CD4-positive, alpha-beta T cell treated with Interleukin-17A for 1 hour (primary cell): ENCODE data around the gene ZCCHC7.
"Not testable (repeated sequence)": the region's sequence is repeated elsewhere in the genome, so short reads cannot be mapped to it uniquely, and the experiment has no call there.

Experiments
- DNase-seq: peaks from one replicate; pipeline ENCODE4 v3.0.0-alpha.2; 2020

Gene ZCCHC7

GRCh38 chr9:37119907-37120842 is at the start of gene ZCCHC7:
Gene ZCCHC7, plus strand, starts transcription at chr9:37120574.
- peak; percentile 97 for DNase-seq

GRCh38 chr9:37074790-37075189 is 45.6 kb upstream of the ZCCHC7 start:
- not testable (repeated sequence) for DNase-seq

- peak; percentile 96 for DNase-seq
Measured at GRCh38 chr9:37079370-37080164, 40.8 kb upstream of the ZCCHC7 start.

GRCh38 chr9:37080165-37080628 is 40.2 kb upstream of the ZCCHC7 start:
- peak; percentile 3 for DNase-seq

GRCh38 chr9:37081507-37081906 is 38.9 kb upstream of the ZCCHC7 start:
- not testable (repeated sequence) for DNase-seq

- DNase-seq, result peak; percentile 24
Measured at GRCh38 chr9:37082214-37082765, 38.1 kb upstream of the ZCCHC7 start.

GRCh38 chr9:37083654-37084053 is 36.7 kb upstream of the ZCCHC7 start:
- no peak for DNase-seq

GRCh38 chr9:37085233-37085632 is 35.1 kb upstream of the ZCCHC7 start:
- no peak for DNase-seq

- not testable (repeated sequence) for DNase-seq
Measured at GRCh38 chr9:37092714-37093295, 27.6 kb upstream of the ZCCHC7 start.

GRCh38 chr9:37094751-37095150 is 25.6 kb upstream of the ZCCHC7 start:
- no peak for DNase-seq

GRCh38 chr9:37096628-37097027 is 23.7 kb upstream of the ZCCHC7 start:
- no peak for DNase-seq

- DNase-seq, result no peak
Measured at GRCh38 chr9:37097294-37097693, 23.1 kb upstream of the ZCCHC7 start.

GRCh38 chr9:37100327-37100726 is 20.0 kb upstream of the ZCCHC7 start:
- DNase-seq, result no peak

- DNase-seq, result no peak
Measured at GRCh38 chr9:37100741-37101140, 19.6 kb upstream of the ZCCHC7 start.

GRCh38 chr9:37102486-37102885 is 17.9 kb upstream of the ZCCHC7 start:
- DNase-seq, result no peak

GRCh38 chr9:37104183-37104889 is 16.0 kb upstream of the ZCCHC7 start:
- DNase-seq, result no peak

- no peak for DNase-seq
Measured at GRCh38 chr9:37105234-37105633, 15.1 kb upstream of the ZCCHC7 start.

- DNase-seq, result peak; percentile 34
Measured at GRCh38 chr9:37107701-37108100, 12.7 kb upstream of the ZCCHC7 start.

- not testable (repeated sequence) for DNase-seq
Measured at GRCh38 chr9:37114442-37114841, 5.9 kb upstream of the ZCCHC7 start.

GRCh38 chr9:37117956-37118355 is 2.4 kb upstream of the ZCCHC7 start:
- DNase-seq, result no peak

GRCh38 chr9:37119360-37119759 is 1.0 kb upstream of the ZCCHC7 start:
- no peak for DNase-seq

- DNase-seq, result not testable (repeated sequence)
Measured at GRCh38 chr9:37120843-37121335, 515 bp downstream of the ZCCHC7 start.
